Trophoblast cell (in vitro differentiated cells and primary cell): ENCODE results near the gene PSMF1.

ENCODE experiments used
- DNase-seq, 2 donors: peaks; one replicate each; pipeline ENCODE4 v3.0.0-alpha.2; 2016
- H2AFZ ChIP-seq: 2 replicates; pipeline ENCODE4 v1.6.1; 2013; ENCODE audit warnings: low read length, moderate library complexity, mild to moderate bottlenecking; ENCODE audit not compliant: insufficient read depth, poor library complexity
- H2AK5ac ChIP-seq: 2 replicates; pipeline ENCODE4 v1.6.1; 2013; ENCODE audit warnings: mild to moderate bottlenecking, low read length
- H2BK120ac ChIP-seq: 2 replicates; pipeline ENCODE4 v1.6.1; 2013; ENCODE audit warnings: low read length, mild to moderate bottlenecking, moderate library complexity; ENCODE audit not compliant: insufficient read depth, poor library complexity
- H2BK12ac ChIP-seq: 2 replicates; pipeline ENCODE4 v1.6.1; 2013; ENCODE audit warnings: mild to moderate bottlenecking, low read length, moderate library complexity
- H2BK5ac ChIP-seq: 2 replicates; pipeline ENCODE4 v1.6.1; 2013; ENCODE audit warnings: low read length, low read depth, moderate library complexity, mild to moderate bottlenecking; ENCODE audit not compliant: poor library complexity
- H3K14ac ChIP-seq: 2 replicates; pipeline ENCODE4 v1.6.1; 2013; ENCODE audit warnings: mild to moderate bottlenecking, low read length
- H3K18ac ChIP-seq: 2 replicates; pipeline ENCODE4 v1.6.1; 2013; ENCODE audit warnings: mild to moderate bottlenecking, low read length
- H3K23ac ChIP-seq: 2 replicates; pipeline ENCODE4 v1.6.1; 2013; ENCODE audit warnings: low read length
- H3K27ac ChIP-seq: 2 replicates; pipeline ENCODE4 v1.5.1; 2013; ENCODE audit warnings: low read depth, mild to moderate bottlenecking, inconsistent platforms, low read length, moderate library complexity
- H3K27me3 ChIP-seq: 2 replicates; pipeline ENCODE4 v1.6.1; 2013; ENCODE audit warnings: inconsistent platforms, mild to moderate bottlenecking, low read length, moderate library complexity; ENCODE audit not compliant: insufficient read depth
- H3K36me3 ChIP-seq, 2 experiments: 1 replicate in 1 of 2; 2 replicates in 1 of 2; pipeline ENCODE4 v1.6.1; 2013; ENCODE audit warnings: low read length in 2 of 2, mild to moderate bottlenecking in 2 of 2, moderate library complexity in 1 of 2; ENCODE audit not compliant: insufficient read depth in 2 of 2, control insufficient read depth in 1 of 2
- H3K4ac ChIP-seq: 2 replicates; pipeline ENCODE4 v1.6.1; 2013; ENCODE audit warnings: low read depth, mild to moderate bottlenecking, low read length, moderate library complexity
- H3K4me1 ChIP-seq, 2 experiments: 1 replicate in 1 of 2; 2 replicates in 1 of 2; pipeline ENCODE4 v1.6.1; 2013; ENCODE audit warnings: low read length in 2 of 2, mild to moderate bottlenecking in 2 of 2, moderate library complexity in 1 of 2; ENCODE audit not compliant: insufficient read depth in 2 of 2, control insufficient read depth in 1 of 2
- H3K4me2 ChIP-seq: 2 replicates; pipeline ENCODE4 v1.6.1; 2013; ENCODE audit warnings: inconsistent platforms, mild to moderate bottlenecking, low read length, moderate library complexity
- H3K4me3 ChIP-seq: 2 replicates; pipeline ENCODE4 v1.5.1; 2013; ENCODE audit warnings: mild to moderate bottlenecking, low read depth, low read length, inconsistent platforms
- H3K79me1 ChIP-seq: one replicate; pipeline ENCODE4 v1.6.1; 2013; ENCODE audit warnings: low read length
- H3K79me2 ChIP-seq: 2 replicates; pipeline ENCODE4 v1.6.1; 2013; ENCODE audit warnings: low read length, mild to moderate bottlenecking; ENCODE audit not compliant: control insufficient read depth, insufficient read depth, poor library complexity
- H3K9ac ChIP-seq: 2 replicates; pipeline ENCODE4 v1.6.1; 2013; ENCODE audit warnings: mild to moderate bottlenecking, low read length
- H3K9me3 ChIP-seq: 2 replicates; pipeline ENCODE4 v1.6.1; 2013; ENCODE audit warnings: low read depth, mild to moderate bottlenecking, control low read depth, inconsistent platforms, low read length; ENCODE audit not compliant: insufficient read depth
- H4K12ac ChIP-seq: 2 replicates; pipeline ENCODE4 v1.6.1; 2013; ENCODE audit warnings: low read depth, mild to moderate bottlenecking, low read length, moderate library complexity
- H4K8ac ChIP-seq: 2 replicates; pipeline ENCODE4 v1.6.1; 2013; ENCODE audit warnings: low read depth, mild to moderate bottlenecking, low read length, moderate library complexity
- H4K91ac ChIP-seq: one replicate; pipeline ENCODE4 v1.6.1; 2013; ENCODE audit warnings: low read depth, mild to moderate bottlenecking, low read length, moderate library complexity
- WGBS: extraction: QIAGEN DNeasy Blood & Tissue Kit; methylation state at CpG from one replicate; pipeline ENCODE4 v1.1.7; 2013; ENCODE audit warnings: missing lambda C conversion rate; ENCODE audit not compliant: insufficient read length, insufficient coverage; ENCODE audit errors: extremely low coverage; 5-methylcytosine and 5-hydroxymethylcytosine counted together

The PSMF1 gene

DNA sequence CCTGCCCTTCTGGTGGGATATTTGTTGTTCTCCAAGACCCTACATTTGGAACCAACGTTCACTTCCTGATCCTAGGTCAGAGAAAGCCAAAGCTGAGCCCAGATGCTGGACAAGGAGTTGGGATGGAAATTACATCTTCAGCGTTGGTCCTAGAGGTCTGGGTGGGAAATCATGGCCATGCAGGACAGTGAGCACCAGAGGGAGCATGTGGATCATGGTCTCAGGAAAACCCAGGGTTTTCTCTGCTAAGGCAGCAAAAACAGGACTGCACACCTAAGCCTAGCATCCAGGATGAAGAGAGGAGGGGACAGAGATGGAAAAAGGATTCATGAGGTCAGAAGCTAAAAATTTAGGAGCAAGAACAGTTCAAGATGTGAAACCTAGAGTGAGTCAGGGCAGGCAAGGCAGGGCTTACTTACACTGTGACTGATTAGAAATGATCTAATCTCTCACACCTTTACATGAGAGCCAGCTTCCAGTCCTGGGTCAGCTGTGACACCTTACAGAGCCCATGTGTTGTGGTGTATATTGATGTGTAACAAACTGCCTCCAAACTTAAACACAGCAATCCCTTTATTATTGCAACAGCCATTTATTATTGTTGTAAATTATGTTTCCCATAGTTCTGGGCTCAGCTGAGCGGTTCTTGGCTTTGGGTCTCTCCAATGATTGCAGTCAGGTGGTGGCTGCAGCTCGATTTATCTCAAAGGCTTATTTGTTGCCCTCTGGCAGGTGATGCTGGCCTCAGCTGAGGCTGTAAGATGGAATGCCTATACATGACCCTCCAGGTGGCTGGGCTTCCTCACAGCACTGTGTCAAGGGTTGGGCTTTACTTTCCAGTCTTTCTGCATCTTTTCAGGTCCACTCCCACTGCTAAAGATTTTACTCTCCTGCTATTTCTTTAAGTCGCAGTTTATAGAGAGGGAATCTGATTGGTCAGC lies 91.3 kb downstream of the PSMF1 start:
- Histone ChIP-seq H3K14ac (no peak overlapping the region), H2BK5ac (no peak overlapping the region), H2BK12ac (no peak overlapping the region), H3K4ac (no peak overlapping the region), H3K9ac (no peak overlapping the region), H2AFZ (no peak overlapping the region), H3K36me3 (no peaks in the 10 kb centered on the region), H3K18ac (no peak overlapping the region), H4K12ac (no peak overlapping the region), H3K79me1 (no peaks in the 10 kb centered on the region), H3K23ac (no peak overlapping the region), H2AK5ac (no peak overlapping the region), H3K4me1 (peaks cover 0 to 2% of the 10 kb centered on the region in 2 experiments), H3K9me3 (no peaks in the 10 kb centered on the region), H3K4me2 (no peak overlapping the region), H3K4me3 (no peak overlapping the region), H4K91ac (no peak overlapping the region), H3K27ac (no peak overlapping the region), H3K79me2 (no peaks in the 10 kb centered on the region), H2BK120ac (no peak overlapping the region), H3K27me3 (no peaks in the 10 kb centered on the region), H4K8ac (no peak overlapping the region)
- DNase-seq, result peak; percentile 81 to 83
- no CpG with 5 or more reads among the region's 5 CpGs for WGBS

DNA sequence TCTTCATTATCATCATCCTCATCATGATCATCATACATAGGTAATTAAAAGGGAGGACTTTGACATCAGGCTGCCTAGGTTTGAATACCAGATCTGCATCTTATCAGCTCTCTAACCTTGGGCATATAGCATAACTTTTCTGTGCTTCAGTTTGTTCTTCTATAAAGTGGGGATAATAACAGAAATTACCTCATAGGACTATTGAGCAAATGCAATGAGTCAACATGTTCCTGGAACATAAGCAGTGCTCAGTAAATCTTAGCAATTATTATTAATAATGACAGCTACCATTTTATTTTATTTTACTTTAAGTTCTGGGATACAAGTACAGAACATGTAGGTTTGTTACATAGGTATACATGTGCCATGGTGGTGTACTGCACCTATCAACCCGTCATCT lies 92.1 kb downstream of the PSMF1 start:
- Histone ChIP-seq H2BK12ac (no peak overlapping the region), H3K79me2 (no peaks in the 10 kb centered on the region), H3K18ac (no peak overlapping the region), H3K4me2 (no peak overlapping the region), H2BK120ac (no peak overlapping the region), H3K4ac (no peak overlapping the region), H3K9ac (no peak overlapping the region), H2AFZ (no peak overlapping the region), H4K12ac (no peak overlapping the region), H3K27me3 (no peaks in the 10 kb centered on the region), H3K4me3 (no peak overlapping the region), H2AK5ac (no peak overlapping the region), H4K8ac (no peak overlapping the region), H3K9me3 (no peaks in the 10 kb centered on the region), H3K4me1 (peaks cover 0 to 2% of the 10 kb centered on the region in 2 experiments), H3K79me1 (no peaks in the 10 kb centered on the region), H2BK5ac (no peak overlapping the region), H4K91ac (no peak overlapping the region), H3K27ac (no peak overlapping the region), H3K36me3 (no peaks in the 10 kb centered on the region), H3K23ac (no peak overlapping the region), H3K14ac (no peak overlapping the region)
- peak in 1 of 2 donors; percentile 66 for DNase-seq
- WGBS, result no CpG with 5 or more reads among the region's 1 CpG

DNA sequence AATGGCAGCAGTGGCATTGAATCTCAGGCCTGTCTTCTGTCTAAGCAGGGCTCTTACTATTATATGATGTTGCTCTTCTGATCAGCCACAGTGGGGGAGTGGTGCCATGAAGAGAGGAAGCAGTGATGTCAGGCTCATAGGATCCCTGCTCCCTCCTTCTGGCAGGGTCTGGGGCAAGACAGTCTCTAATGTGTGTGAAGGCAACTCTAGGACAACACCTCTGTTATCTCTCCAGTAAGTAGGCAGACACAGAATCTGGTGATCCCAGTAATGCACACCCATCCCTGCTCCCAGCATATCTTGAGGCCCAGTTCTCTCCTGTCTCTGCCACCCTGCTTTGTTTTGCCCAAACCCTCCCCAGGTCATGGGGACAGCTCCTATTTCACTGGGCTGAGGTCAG lies 93.6 kb downstream of the PSMF1 start:
- Histone ChIP-seq H3K9me3 (no peaks in the 10 kb centered on the region), H3K14ac (no peak overlapping the region), H2AFZ (no peak overlapping the region), H3K79me1 (no peaks in the 10 kb centered on the region), H3K18ac (no peak overlapping the region), H3K27me3 (no peaks in the 10 kb centered on the region), H3K4ac (no peak overlapping the region), H4K12ac (no peak overlapping the region), H4K91ac (no peak overlapping the region), H3K23ac (no peak overlapping the region), H3K9ac (no peak overlapping the region), H3K27ac (no peak overlapping the region), H2BK5ac (no peak overlapping the region), H3K79me2 (no peaks in the 10 kb centered on the region), H3K4me3 (no peak overlapping the region), H3K36me3 (no peaks in the 10 kb centered on the region), H2AK5ac (no peak overlapping the region), H3K4me1 (peaks cover 0 to 2% of the 10 kb centered on the region in 2 experiments), H2BK120ac (no peak overlapping the region), H3K4me2 (no peak overlapping the region), H4K8ac (no peak overlapping the region), H2BK12ac (no peak overlapping the region)
- no peak for DNase-seq

DNA sequence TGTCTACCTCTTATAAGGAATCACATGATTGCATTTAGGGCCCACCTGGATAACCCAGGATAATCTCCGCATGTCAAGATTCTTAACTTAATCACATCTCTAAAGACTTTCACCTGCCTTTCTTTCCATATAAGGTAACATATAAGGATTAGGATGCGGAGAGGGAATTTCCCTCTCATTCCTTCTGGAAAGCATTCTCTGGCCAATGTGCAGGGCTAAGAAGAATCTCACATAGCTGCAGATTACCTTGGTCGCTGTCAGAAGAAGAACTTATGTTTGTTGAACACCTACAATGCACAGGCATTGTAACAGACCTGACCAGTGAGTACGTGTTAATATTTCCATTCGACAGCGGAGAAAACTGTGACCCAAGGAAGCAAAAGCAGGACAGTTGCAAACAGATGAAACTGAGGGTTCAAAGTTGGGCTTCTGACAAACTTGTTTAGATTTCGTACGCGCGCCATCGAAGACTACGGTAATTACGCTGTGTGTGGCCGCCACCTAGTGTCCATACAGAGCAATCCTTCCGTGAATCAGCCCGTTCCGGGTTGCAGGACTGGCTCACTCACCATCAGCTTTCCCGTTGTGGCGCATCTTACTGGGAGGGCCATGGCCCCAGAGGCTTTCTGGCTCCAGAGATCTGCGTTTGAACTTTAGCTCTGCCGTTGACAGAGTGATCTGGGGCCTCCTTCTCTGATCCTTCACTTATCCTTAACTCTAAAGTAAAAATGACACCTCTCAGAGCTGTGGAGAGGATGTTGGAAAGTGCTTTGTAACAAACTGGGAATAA lies 94.4 kb downstream of the PSMF1 start:
- Histone ChIP-seq H2AK5ac (no peak overlapping the region), H3K4me3 (no peak overlapping the region), H3K9me3 (no peaks in the 10 kb centered on the region), H3K4me2 (peak overlapping the region; percentile 29), H3K36me3 (no peaks in the 10 kb centered on the region), H3K27me3 (no peaks in the 10 kb centered on the region), H4K91ac (no peak overlapping the region), H4K12ac (no peak overlapping the region), H3K79me1 (no peaks in the 10 kb centered on the region), H3K27ac (no peak overlapping the region), H3K14ac (no peak overlapping the region), H3K18ac (no peak overlapping the region), H3K4me1 (peaks cover 0 to 2% of the 10 kb centered on the region in 2 experiments), H3K9ac (no peak overlapping the region), H2BK12ac (no peak overlapping the region), H2AFZ (no peak overlapping the region), H3K23ac (no peak overlapping the region), H3K4ac (no peak overlapping the region), H4K8ac (no peak overlapping the region), H2BK120ac (no peak overlapping the region), H3K79me2 (no peaks in the 10 kb centered on the region), H2BK5ac (no peak overlapping the region)
- WGBS, result no CpG with 5 or more reads among the region's 21 CpGs
- DNase-seq, result peak; percentile 70 to 87
